HepG2 (cell line): ENCODE data around the gene RPL18. TPM values are rescaled to one million over a fixed set of nuclear protein-coding genes. Genes with fewer than 3 reads are reported as not detected.

Experiments used
- BRD4 ChIP-seq: sonication (generic); formaldehyde crosslinking; IDR thresholded peaks from 2 replicates; pipeline ENCODE4 v1.4.0; 2020; ENCODE audit warnings: missing genetic modification reagents
- CREBL2 ChIP-seq: sonication (generic); formaldehyde crosslinking; IDR thresholded peaks from 2 replicates; pipeline ENCODE4 v1.8.1; 2023; ENCODE audit warnings: missing genetic modification reagents, mild to moderate bottlenecking, borderline replicate concordance
- FOSL2 ChIP-seq: sonication (generic); formaldehyde crosslinking; IDR thresholded peaks from 2 replicates; pipeline ENCODE4 v1.4.0; 2020; ENCODE audit warnings: missing genetic modification reagents
- FOXP4 ChIP-seq: sonication (generic); formaldehyde crosslinking; IDR thresholded peaks from 2 replicates; pipeline ENCODE4 v1.4.0; 2020; ENCODE audit warnings: missing genetic modification reagents
- GZF1 ChIP-seq: sonication (generic); formaldehyde crosslinking; IDR thresholded peaks from 2 replicates; pipeline ENCODE4 v1.5.1; 2020; ENCODE audit warnings: mild to moderate bottlenecking, missing genetic modification reagents
- HHEX ChIP-seq: IDR thresholded peaks from 2 replicates; pipeline ENCODE4 v1.6.1; 2016; ENCODE audit warnings: control low read depth
- MAFG ChIP-seq: sonication (generic); formaldehyde crosslinking; IDR thresholded peaks from 2 replicates; pipeline ENCODE4 v1.5.1; 2020; ENCODE audit warnings: mild to moderate bottlenecking, missing genetic modification reagents
- MIER2 ChIP-seq: IDR thresholded peaks from 2 replicates; pipeline ENCODE4 v1.6.1; 2016; ENCODE audit warnings: missing biosample characterization, missing genetic modification reagents
- MXD3 ChIP-seq: IDR thresholded peaks from 2 replicates; pipeline ENCODE4 v1.6.1; 2016; ENCODE audit warnings: mild to moderate bottlenecking, missing biosample characterization, missing genetic modification reagents
- NBN ChIP-seq: fragments of 450-650 bp; conservative IDR thresholded peaks from 2 replicates; pipeline ENCODE4 v1.6.1; 2017
- NR3C1 ChIP-seq: sonication (generic); formaldehyde crosslinking; IDR thresholded peaks from 2 replicates; pipeline ENCODE4 v1.4.0; 2020; ENCODE audit warnings: missing genetic modification reagents
- PHF21A ChIP-seq: sonication (generic); formaldehyde crosslinking; IDR thresholded peaks from 2 replicates; pipeline ENCODE4 v1.5.0; 2020; ENCODE audit warnings: mild to moderate bottlenecking, missing genetic modification reagents
- PHF5A ChIP-seq: IDR thresholded peaks from one replicate; pipeline ENCODE4 v1.6.1; 2018; ENCODE audit warnings: low read depth, missing genetic modification reagents; ENCODE audit not compliant: unreplicated experiment
- PTBP1 ChIP-seq: fragments of 200-400 bp; formaldehyde crosslinking; IDR thresholded peaks from 2 replicates; pipeline ENCODE4 v1.6.1; 2018; ENCODE audit warnings: low read length, low read depth; ENCODE audit not compliant: poor library complexity, severe bottlenecking
- RFX5 ChIP-seq: IDR thresholded peaks from 2 replicates; pipeline ENCODE4 v1.6.1; 2011; ENCODE audit warnings: low read depth, low read length, improper control_type of control experiment
- TMF1 ChIP-seq: sonication (generic); formaldehyde crosslinking; IDR thresholded peaks from 2 replicates; pipeline ENCODE4 v1.8.1; 2022; ENCODE audit warnings: low read depth, missing genetic modification reagents
- ZFP36L2 ChIP-seq: sonication (generic); formaldehyde crosslinking; IDR thresholded peaks from 2 replicates; pipeline ENCODE4 v1.4.0; 2020; ENCODE audit warnings: missing genetic modification reagents
- ZNF10 ChIP-seq: sonication (generic); formaldehyde crosslinking; IDR thresholded peaks from 2 replicates; pipeline ENCODE4 v1.4.0; 2020; ENCODE audit warnings: mild to moderate bottlenecking, low read depth, missing genetic modification reagents, borderline replicate concordance
- ZNF205 ChIP-seq: IDR thresholded peaks from 2 replicates; pipeline ENCODE4 v1.6.1; 2018; ENCODE audit warnings: missing biosample characterization, missing genetic modification reagents
- ZNF317 ChIP-seq: sonication (generic); formaldehyde crosslinking; IDR thresholded peaks from 2 replicates; pipeline ENCODE4 v1.5.0; 2020; ENCODE audit warnings: mild to moderate bottlenecking, missing genetic modification reagents
- ZNF609 ChIP-seq: sonication (generic); formaldehyde crosslinking; IDR thresholded peaks from 2 replicates; pipeline ENCODE4 v1.4.0; 2020; ENCODE audit warnings: mild to moderate bottlenecking, missing genetic modification reagents, borderline replicate concordance
- ZNF780A ChIP-seq: sonication (generic); formaldehyde crosslinking; IDR thresholded peaks from 2 replicates; pipeline ENCODE4 v1.8.0; 2022; ENCODE audit warnings: mild to moderate bottlenecking, missing genetic modification reagents, moderate library complexity
- polyA plus RNA-seq, 8 experiments: library from polyadenylated mRNA; depleted of rRNA in 3 of 8; stranded (reverse) in 7 of 8; unstranded in 1 of 8; fragments of >200 nt; fragmentation: Illumina TruSeq in 4 of 8; extraction: Trizol in 4 of 8; gene quantifications; 2 replicates each; pipeline versions ENCODE4 v1.2.1 to v1.2.3, GENCODE V29; 2011 to 2016; ENCODE audit warnings: low read depth in 4 of 8, missing spikeins in 1 of 8, mixed read lengths in 1 of 8; ENCODE audit not compliant: insufficient read depth in 1 of 8
- total RNA-seq, 5 experiments: library from RNA; depleted of rRNA; stranded (reverse); fragments of >200 nt; fragmentation: Illumina TruSeq; extraction: Trizol; gene quantifications; 2 replicates each; pipeline ENCODE4 v1.2.3, GENCODE V29; 2016; ENCODE audit warnings: low read depth in 1 of 5
- TF ChIP-seq, protein P1 (sequence below): sonication (generic); formaldehyde crosslinking; IDR thresholded peaks from 2 replicates; pipeline ENCODE4 v1.5.0; 2020; ENCODE audit warnings: missing genetic modification reagents, mild to moderate bottlenecking, borderline replicate concordance
- TF ChIP-seq, protein P2 (sequence below): sonication (generic); formaldehyde crosslinking; IDR thresholded peaks from 2 replicates; pipeline ENCODE4 v1.4.0; 2020; ENCODE audit warnings: missing genetic modification reagents

The RPL18 gene
- total and polyA plus RNA-seq, 2 of the 13 experiments (the other 11 are each of a cell fraction or from before 2014, with no cell fraction given), result 1,485 to 1,639 TPM

DNA sequence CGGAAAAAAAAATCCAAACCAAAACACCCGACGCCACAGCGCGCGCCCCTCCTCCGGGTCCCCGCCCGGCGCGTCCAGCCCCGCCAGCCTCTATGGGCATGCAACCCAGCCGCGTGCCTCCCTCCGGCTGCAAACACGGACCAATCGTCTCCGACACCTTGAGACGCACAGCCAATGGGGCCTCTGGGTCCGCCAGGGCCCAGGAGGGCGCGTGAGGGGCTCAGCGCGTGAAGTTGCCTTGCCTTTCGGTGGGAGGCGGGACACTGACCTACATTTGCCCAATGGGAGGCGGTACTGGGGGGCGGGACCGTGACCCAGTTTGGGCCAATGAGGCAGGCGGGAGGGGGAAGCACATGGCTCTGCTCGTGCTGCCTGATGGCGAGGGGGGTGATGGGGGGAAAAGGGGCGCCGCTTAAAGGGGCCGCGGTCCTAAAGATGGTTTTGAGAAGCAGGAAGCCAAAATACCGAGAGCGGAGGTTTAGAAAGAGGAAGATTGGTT, 18.5 kb upstream of the RPL18 start (continued):
- TF ChIP-seq MIER2 (CRISPR knock-in tag) (no peak), MXD3 (peak; percentile 47; the same call in 1 of the 2 replicates), PHF21A (CRISPR knock-in tag) (peak; percentile 77; the same call in 1 of the 2 replicates), NR3C1 (no peak), ZNF10 (no peak), ZNF317 (CRISPR knock-in tag) (peak; percentile 86; the same call in 1 of the 2 replicates), HHEX (CRISPR knock-in tag) (no peak), NBN (no peak), ZNF780A (CRISPR knock-in tag) (0 out of 2 replicates have a peak, but pooled peaks have one; percentile 62), PHF5A (CRISPR knock-in tag) (no peak), CREBL2 (CRISPR knock-in tag) (0 out of 2 replicates have a peak, but pooled peaks have one; percentile 31), TMF1 (CRISPR knock-in tag) (no peak), FOXP4 (CRISPR knock-in tag) (peak; percentile 12; the same call in 1 of the 2 replicates), ZNF205 (0 out of 2 replicates have a peak, but pooled peaks have one; percentile 42), RFX5 (no peak; the same call in 1 of the 2 replicates), GZF1 (CRISPR knock-in tag) (peak; percentile 66; the same call in 1 of the 2 replicates), ZFP36L2 (no peak), BRD4 (no peak), ZNF609 (peak; percentile 8; the same call in 1 of the 2 replicates), FOSL2 (CRISPR knock-in tag) (no peak), MAFG (CRISPR knock-in tag) (no peak), PTBP1 (no peak)
- TF ChIP-seq, protein P1, sequence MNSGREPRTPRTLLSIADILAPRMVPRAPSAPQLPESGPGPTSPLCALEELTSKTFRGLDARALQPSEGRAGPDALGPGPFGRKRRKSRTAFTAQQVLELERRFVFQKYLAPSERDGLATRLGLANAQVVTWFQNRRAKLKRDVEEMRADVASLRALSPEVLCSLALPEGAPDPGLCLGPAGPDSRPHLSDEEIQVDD (CRISPR knock-in tag), result peak; percentile 88; the same call in 1 of the 2 replicates
- TF ChIP-seq, protein P2, sequence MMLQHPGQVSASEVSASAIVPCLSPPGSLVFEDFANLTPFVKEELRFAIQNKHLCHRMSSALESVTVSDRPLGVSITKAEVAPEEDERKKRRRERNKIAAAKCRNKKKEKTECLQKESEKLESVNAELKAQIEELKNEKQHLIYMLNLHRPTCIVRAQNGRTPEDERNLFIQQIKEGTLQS (CRISPR knock-in tag), result no peak
